Keratinocyte (primary cell): Measurements from ENCODE around the gene ARHGAP6. TPM values are rescaled to one million over a fixed set of nuclear protein-coding genes. Genes with fewer than 3 reads are reported as not detected.

Experiments
- DNase-seq: peaks from one replicate; pipeline ENCODE4 v3.0.0-alpha.2; 2011; ENCODE audit warnings: low read depth, missing footprints, low spot score
- FAIRE-seq: peaks from 2 replicates; lab custom pipeline; 2011; peaks lifted over from hg19 to GRCh38; lab: Jason Lieb, UNC
- H2AFZ ChIP-seq: 2 replicates; pipeline ENCODE4 v1.6.0; 2012; ENCODE audit warnings: low read length, control low read depth, inconsistent platforms; ENCODE audit not compliant: control insufficient read depth
- H3K27ac ChIP-seq: 2 replicates; pipeline ENCODE4 v1.5.1; 2011; ENCODE audit warnings: low read length; ENCODE audit not compliant: control insufficient read depth, insufficient read depth
- H3K27me3 ChIP-seq: 3 replicates; pipeline ENCODE4 v1.6.0; 2011; ENCODE audit warnings: low read length; ENCODE audit not compliant: control insufficient read depth, insufficient read depth; ENCODE audit errors: extremely low read depth
- H3K36me3 ChIP-seq, 2 experiments: 2 replicates in 1 of 2; 3 replicates in 1 of 2; pipeline ENCODE4 v1.5.1; 2011; ENCODE audit warnings: low read length in 2 of 2, mild to moderate bottlenecking in 1 of 2; ENCODE audit not compliant: control insufficient read depth in 2 of 2, insufficient read depth in 2 of 2; ENCODE audit errors: extremely low read depth in 1 of 2
- H3K4me1 ChIP-seq: 3 replicates; pipeline ENCODE4 v1.5.1; 2011; ENCODE audit warnings: low read length; ENCODE audit not compliant: control insufficient read depth, insufficient read depth; ENCODE audit errors: extremely low read depth
- H3K4me2 ChIP-seq: 3 replicates; pipeline ENCODE4 v1.6.0; 2011; ENCODE audit warnings: low read depth, low read length; ENCODE audit not compliant: control insufficient read depth, insufficient read depth; ENCODE audit errors: extremely low read depth
- H3K4me3 ChIP-seq, 3 experiments: fragments of 200-600 bp in 1 of 3; sonication (generic) in 1 of 3; 2 replicates in 2 of 3; 3 replicates in 1 of 3; pipeline ENCODE4 v1.5.1; 2011 to 2016; ENCODE audit warnings: low read length in 3 of 3, mild to moderate bottlenecking in 3 of 3, control low read depth in 2 of 3, inconsistent platforms in 1 of 3, low read depth in 1 of 3, mixed read lengths in 1 of 3, mixed run types in 1 of 3, moderate library complexity in 1 of 3; ENCODE audit not compliant: control insufficient read depth in 2 of 3, insufficient read depth in 2 of 3; ENCODE audit errors: extremely low read depth in 1 of 3
- H3K79me2 ChIP-seq: 2 replicates; pipeline ENCODE4 v1.6.0; 2012; ENCODE audit warnings: low read length; ENCODE audit not compliant: control insufficient read depth, insufficient read depth
- H3K9ac ChIP-seq: 3 replicates; pipeline ENCODE4 v1.6.0; 2011; ENCODE audit warnings: low read length; ENCODE audit not compliant: control insufficient read depth, insufficient read depth; ENCODE audit errors: extremely low read depth
- H3K9me1 ChIP-seq: 3 replicates; pipeline ENCODE4 v1.6.0; 2011; ENCODE audit warnings: low read length; ENCODE audit not compliant: control insufficient read depth, insufficient read depth; ENCODE audit errors: extremely low read depth
- H3K9me3 ChIP-seq: 2 replicates; pipeline ENCODE4 v1.5.1; 2012; ENCODE audit warnings: low read depth, low read length; ENCODE audit not compliant: control insufficient read depth
- H4K20me1 ChIP-seq: 3 replicates; pipeline ENCODE4 v1.6.0; 2011; ENCODE audit warnings: low read length; ENCODE audit not compliant: control insufficient read depth, insufficient read depth; ENCODE audit errors: extremely low read depth
- CTCF ChIP-seq, 3 experiments: IDR thresholded peaks in 1 of 3; conservative IDR thresholded peaks in 1 of 3; optimal IDR thresholded peaks in 1 of 3; 2 replicates in 2 of 3; 3 replicates in 1 of 3; pipeline versions ENCODE3 to v1.5.1; 2011; ENCODE audit warnings: low read length in 3 of 3, mild to moderate bottlenecking in 3 of 3, moderate library complexity in 2 of 3, control low read depth in 1 of 3, inconsistent platforms in 1 of 3; ENCODE audit not compliant: insufficient read depth in 2 of 3; ENCODE audit errors: extremely low read depth in 1 of 3
- EZH2 ChIP-seq: IDR thresholded peaks from one replicate; pipeline ENCODE4 v1.6.1; 2012; ENCODE audit warnings: inconsistent platforms, mild to moderate bottlenecking, low read length, moderate library complexity
- dilution Hi-C: fragments of 300-500 bp; cut with MboI; formaldehyde crosslinking; loops from one replicate; pipeline ENCODE4 v1.7.0; 2020; ENCODE audit warnings: low sequenced_read_pairs; ENCODE audit not compliant: extremely low pct_ligation_motif_present
- polyA plus RNA-seq, 5 experiments: library from polyadenylated mRNA; depleted of rRNA in 3 of 5; stranded (reverse) in 3 of 5; stranded (forward) in 1 of 5; unstranded in 1 of 5; fragments of >200 nt; gene quantifications; 1 replicate in 1 of 5; 2 replicates in 3 of 5; 3 replicates in 1 of 5; pipeline versions ENCODE4 v1.2.1 to v1.2.3, GENCODE V29; 2011 to 2012; ENCODE audit warnings: missing spikeins in 2 of 5, low read depth in 1 of 5, low replicate concordance in 1 of 5

Gene ARHGAP6
- polyA plus RNA-seq, 1 donor (not counting 4 experiments of a cell fraction or from before 2014, with no cell fraction given): 0.01 TPM

- no peak for TF ChIP-seq EZH2
- TF ChIP-seq CTCF (optimal IDR thresholded peaks at IDR 0.05 in 1 of 3, IDR thresholded peaks at IDR 0.05 in 1 of 3, conservative IDR thresholded peaks at IDR 0.05 in 1 of 3; ENCODE audit: extremely low read depth in 1 of 3, insufficient read depth in 2 of 3, low read length in 3 of 3): no peak
- Histone ChIP-seq H3K27ac (no peak overlapping the region), H3K9ac (no peak overlapping the region), H3K9me1 (no peaks in the 10 kb centered on the region), H3K27me3 (no peaks in the 10 kb centered on the region), H4K20me1 (no peaks in the 10 kb centered on the region), H3K4me2 (no peak overlapping the region), H3K9me3 (no peaks in the 10 kb centered on the region), H3K36me3 (no peaks in the 10 kb centered on the region), H3K4me3 (no peak overlapping the region), H3K79me2 (no peaks in the 10 kb centered on the region), H2AFZ (no peak overlapping the region), H3K4me1 (no peaks in the 10 kb centered on the region)
- FAIRE-seq (no peak), DNase-seq (no peak)
- dilution Hi-C loops: no loop called here
Measured at GRCh38 chrX:11461201-11462001, 204.3 kb downstream of the ARHGAP6 start.

- dilution Hi-C loops: no loop called here
- FAIRE-seq (no peak), DNase-seq (no peak)
- H3K9me3 ChIP-seq: no peaks in the 10 kb centered on the region
- no peak overlapping the region for H2AFZ ChIP-seq
- no peak overlapping the region for H3K4me3 ChIP-seq
- H3K27ac ChIP-seq: no peak overlapping the region
- TF ChIP-seq CTCF (optimal IDR thresholded peaks at IDR 0.05 in 1 of 3, IDR thresholded peaks at IDR 0.05 in 1 of 3, conservative IDR thresholded peaks at IDR 0.05 in 1 of 3; ENCODE audit: extremely low read depth in 1 of 3, insufficient read depth in 2 of 3, low read length in 3 of 3) (no peak), EZH2 (no peak)
- H3K4me2 ChIP-seq: no peak overlapping the region
- no peaks in the 10 kb centered on the region for H4K20me1 ChIP-seq
- H3K79me2 ChIP-seq: no peaks in the 10 kb centered on the region
- H3K27me3 ChIP-seq: no peaks in the 10 kb centered on the region
- H3K9ac ChIP-seq: no peak overlapping the region
- H3K4me1 ChIP-seq: no peaks in the 10 kb centered on the region
- no peaks in the 10 kb centered on the region for H3K36me3 ChIP-seq
- no peaks in the 10 kb centered on the region for H3K9me1 ChIP-seq
Measured at GRCh38 chrX:11460347-11460746, 205.4 kb downstream of the ARHGAP6 start.
